IPS DF 6.9 (cell line): ENCODE data around the gene DAPK3.
A peak's percentile ranks its signal among the peaks of the same experiment; 100 is the strongest.

Experiments
- DNase-seq: peaks from one replicate; pipeline ENCODE4 v3.0.0-alpha.2; 2013; ENCODE audit warnings: low read depth, low spot score
- H3K27ac ChIP-seq: one replicate; pipeline ENCODE4 v1.5.1; 2013; ENCODE audit warnings: low read length, control low read depth
- H3K27me3 ChIP-seq: 2 replicates; pipeline ENCODE4 v1.6.1; 2013; ENCODE audit warnings: mild to moderate bottlenecking, low read length; ENCODE audit not compliant: control insufficient read depth, insufficient read depth
- H3K36me3 ChIP-seq: 2 replicates; pipeline ENCODE4 v1.6.1; 2013; ENCODE audit warnings: low read length; ENCODE audit not compliant: control insufficient read depth, insufficient read depth
- H3K4me1 ChIP-seq: 2 replicates; pipeline ENCODE4 v1.6.1; 2013; ENCODE audit warnings: low read length; ENCODE audit not compliant: control insufficient read depth, insufficient read depth
- H3K4me3 ChIP-seq: 2 replicates; pipeline ENCODE4 v1.5.1; 2013; ENCODE audit warnings: mild to moderate bottlenecking, low read length
- H3K9me3 ChIP-seq: 2 replicates; pipeline ENCODE4 v1.6.1; 2013; ENCODE audit warnings: low read length, inconsistent platforms; ENCODE audit not compliant: control insufficient read depth, insufficient read depth
- WGBS: extraction: QIAGEN DNeasy Blood & Tissue Kit; methylation state at CpG from one replicate; pipeline ENCODE4 v1.1.7; 2013; ENCODE audit warnings: mixed read lengths, missing lambda C conversion rate; ENCODE audit not compliant: insufficient read length, insufficient coverage; 5-methylcytosine and 5-hydroxymethylcytosine counted together

DAPK3 gene

DNA sequence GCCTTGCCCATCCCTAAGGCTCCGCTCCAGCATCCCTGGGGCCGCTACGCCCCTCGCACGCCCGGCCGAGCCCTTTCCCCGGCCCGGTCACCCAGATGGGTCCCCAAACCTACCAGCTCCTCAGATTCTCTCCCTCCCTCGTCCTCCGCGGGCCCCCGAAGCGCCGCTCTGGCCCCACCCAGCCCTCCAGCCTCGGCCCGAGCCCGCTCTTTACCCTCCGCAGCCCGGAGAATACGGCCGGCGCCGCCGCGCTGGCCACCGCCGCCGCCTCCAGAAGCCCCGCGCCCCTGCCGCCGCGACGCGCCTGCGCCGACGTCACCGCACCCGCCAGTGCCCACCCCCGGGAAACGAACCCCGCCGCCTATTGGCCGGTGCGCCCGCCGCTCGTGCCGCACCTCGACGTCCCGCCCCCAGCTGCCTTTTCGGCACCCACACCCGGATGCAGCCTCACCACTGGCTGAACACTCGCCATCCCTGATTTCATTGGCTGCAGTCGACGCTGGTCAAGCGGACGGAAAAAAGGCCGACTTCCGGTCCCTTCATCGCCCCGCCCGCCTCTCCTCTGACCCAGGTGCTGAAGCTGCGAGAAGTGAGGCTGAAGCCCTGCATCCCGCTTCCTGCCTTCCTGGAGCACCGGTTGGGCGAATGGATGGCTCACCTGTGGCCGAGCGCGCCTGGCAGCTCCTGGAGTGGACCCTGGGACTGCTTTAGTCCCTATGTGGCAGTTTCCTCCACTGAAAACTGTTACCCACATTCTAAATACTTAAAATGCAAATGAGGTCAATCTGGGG, at the start of gene DAPK3:
Gene DAPK3 (minus strand): TSS at position 292 of the 791 bp plus-strand sequence. CDS start 1,364 bp downstream, outside the sequence.
- Histone ChIP-seq H3K27ac (no peak within 1 kb of the TSS), H3K4me3 (peak within 1 kb of the TSS; percentile 83), H3K9me3 (no peaks in the 10 kb centered on the region), H3K4me1 (peaks cover 3% of the 10 kb centered on the region), H3K36me3 (peaks cover 13% of the 10 kb centered on the region), H3K27me3 (no peaks in the 10 kb centered on the region)
- DNase-seq = peak; percentile 97
- no CpG with 5 or more reads among the region's 73 CpGs for WGBS

DNA sequence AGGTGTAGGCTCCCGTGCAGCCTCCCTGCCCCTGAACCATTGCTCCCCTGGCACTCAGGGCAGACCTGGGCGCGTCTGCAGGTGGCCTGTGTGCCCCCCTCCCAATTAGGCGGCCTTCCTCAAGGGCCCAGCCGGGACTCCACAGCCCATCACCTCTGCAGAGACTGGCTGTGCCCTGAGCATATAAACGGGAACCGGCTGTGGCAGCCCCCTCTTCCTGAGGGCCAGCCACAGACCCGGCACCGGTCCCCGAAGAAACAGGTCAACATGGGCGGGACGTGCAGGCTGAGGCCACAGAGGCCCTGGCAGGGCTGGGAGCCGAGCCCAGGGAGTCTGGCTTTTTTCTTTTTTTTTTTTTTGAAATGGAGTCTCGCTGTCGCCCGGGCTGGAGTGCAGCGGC, 48.7 kb upstream of the DAPK3 start:
- DNase-seq = no peak
- Histone ChIP-seq H3K9me3 (no peaks in the 10 kb centered on the region), H3K4me3 (no peak overlapping the region), H3K27me3 (no peaks in the 10 kb centered on the region), H3K4me1 (peaks cover 1% of the 10 kb centered on the region; the same call in 1 of the 2 replicates), H3K27ac (no peak overlapping the region), H3K36me3 (peaks cover 6% of the 10 kb centered on the region; the same call in 1 of the 2 replicates)
- WGBS = no CpG with 5 or more reads among the region's 17 CpGs

DNA sequence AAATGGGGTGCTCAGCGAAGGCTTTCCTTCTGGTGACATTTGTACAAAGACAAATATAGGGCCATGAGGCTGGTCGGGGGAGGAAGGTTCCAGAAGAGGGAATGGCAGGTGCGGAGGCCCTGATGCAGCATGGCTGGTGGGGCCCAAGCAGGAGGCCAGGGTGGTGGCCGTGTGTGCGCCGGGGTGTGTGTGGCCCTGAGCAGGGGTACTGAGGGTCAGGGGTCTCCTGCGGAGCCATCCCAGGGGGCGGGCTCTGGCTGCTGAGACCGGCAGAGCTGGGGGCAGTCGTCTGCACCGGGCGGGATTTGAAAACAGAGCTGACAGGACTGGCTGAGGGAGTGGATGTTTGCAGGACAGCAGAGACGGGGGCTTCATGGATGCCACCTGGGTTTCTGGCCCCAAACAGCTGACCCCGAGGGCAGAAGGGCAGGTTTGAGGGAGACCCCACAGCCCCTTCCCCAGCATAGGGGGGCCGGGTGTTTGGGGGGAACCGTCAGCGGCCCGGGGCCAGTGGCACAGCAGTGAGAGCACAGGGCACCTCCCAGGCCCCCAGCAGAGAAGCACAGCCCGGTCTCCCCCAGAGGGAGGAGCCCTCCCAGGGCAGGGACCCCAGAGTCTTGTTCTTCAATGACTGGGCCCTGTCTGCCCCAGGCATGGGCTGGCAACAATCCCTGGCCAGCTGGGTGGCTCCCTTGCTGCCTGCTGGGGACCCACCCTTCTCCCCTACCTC, 48.0 kb upstream of the DAPK3 start:
- no peak for DNase-seq
- Histone ChIP-seq H3K9me3 (no peaks in the 10 kb centered on the region), H3K27ac (no peak overlapping the region), H3K4me1 (peaks cover 2% of the 10 kb centered on the region; the same call in 1 of the 2 replicates), H3K4me3 (no peak overlapping the region), H3K36me3 (peaks cover 10% of the 10 kb centered on the region; the same call in 1 of the 2 replicates), H3K27me3 (no peaks in the 10 kb centered on the region)
- WGBS = no CpG with 5 or more reads among the region's 19 CpGs

DNA sequence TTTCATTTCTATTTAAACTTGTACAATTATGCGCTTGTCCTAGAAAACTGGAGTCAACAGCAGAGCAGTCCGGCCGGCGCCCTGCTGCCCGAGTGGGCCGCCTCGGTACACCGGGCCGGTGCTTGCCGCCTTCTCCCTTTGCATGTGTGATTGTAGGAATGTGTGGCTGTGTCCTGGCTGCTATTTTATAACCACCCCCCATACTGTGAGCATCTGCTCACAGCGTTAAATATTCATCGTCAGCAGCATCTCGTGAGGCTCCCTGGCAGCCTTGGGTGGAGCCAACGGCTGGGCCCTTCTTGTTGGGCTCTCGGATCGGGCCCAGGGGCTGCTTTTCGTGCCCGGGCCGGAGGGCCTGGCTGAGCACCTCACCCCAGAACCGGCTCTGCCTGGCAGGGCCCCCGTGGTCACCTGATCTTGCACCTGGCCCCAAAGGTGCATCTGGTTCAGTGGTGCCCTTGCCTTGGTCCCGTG, 47.3 kb upstream of the DAPK3 start:
- WGBS = no CpG with 5 or more reads among the region's 22 CpGs
- no peaks in the 10 kb centered on the region for H3K27me3 ChIP-seq
- H3K4me1 ChIP-seq = peaks cover 2% of the 10 kb centered on the region; the same call in 1 of the 2 replicates
- H3K4me3 ChIP-seq = no peak overlapping the region
- H3K36me3 ChIP-seq = peaks cover 17% of the 10 kb centered on the region
- DNase-seq = no peak
- H3K27ac ChIP-seq = no peak overlapping the region
- no peaks in the 10 kb centered on the region for H3K9me3 ChIP-seq

DNA sequence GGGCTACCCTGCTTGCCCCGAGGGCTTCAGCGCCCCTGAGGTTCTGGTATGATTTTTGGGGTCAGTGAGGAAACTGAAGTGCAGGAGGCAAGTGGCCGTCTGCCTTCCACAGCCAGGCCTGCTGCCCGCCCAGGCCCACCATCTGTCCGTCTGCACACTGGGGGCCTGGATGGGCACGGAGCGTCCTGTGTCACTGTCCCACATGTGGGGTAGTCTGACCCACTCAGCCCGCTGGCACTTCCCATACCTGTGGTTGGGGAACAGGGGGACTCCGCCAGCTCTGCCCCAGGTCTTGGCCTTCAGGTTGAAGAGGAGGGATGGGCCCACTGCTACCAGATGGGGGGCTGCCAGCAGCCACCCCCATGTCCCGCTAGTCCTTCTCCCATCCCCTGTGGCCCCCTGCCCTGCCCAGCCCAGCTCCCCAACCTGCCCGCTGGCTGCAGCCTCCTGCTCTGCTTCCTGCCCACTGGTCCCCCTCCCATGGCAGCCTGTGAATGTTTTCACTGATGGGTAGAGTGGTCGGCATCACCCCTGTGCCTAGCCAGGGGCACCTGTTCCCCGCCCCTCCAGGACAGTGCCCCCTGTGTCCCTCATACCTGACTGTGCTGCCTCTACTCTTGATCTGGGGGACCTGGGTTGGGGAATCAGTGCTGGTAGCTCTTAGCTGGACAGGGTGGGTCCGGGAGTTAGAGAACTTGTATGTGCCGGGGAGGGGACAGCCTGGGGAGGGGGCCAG, 46.2 kb upstream of the DAPK3 start:
- WGBS = no CpG with 5 or more reads among the region's 15 CpGs
- no peak for DNase-seq

DNA sequence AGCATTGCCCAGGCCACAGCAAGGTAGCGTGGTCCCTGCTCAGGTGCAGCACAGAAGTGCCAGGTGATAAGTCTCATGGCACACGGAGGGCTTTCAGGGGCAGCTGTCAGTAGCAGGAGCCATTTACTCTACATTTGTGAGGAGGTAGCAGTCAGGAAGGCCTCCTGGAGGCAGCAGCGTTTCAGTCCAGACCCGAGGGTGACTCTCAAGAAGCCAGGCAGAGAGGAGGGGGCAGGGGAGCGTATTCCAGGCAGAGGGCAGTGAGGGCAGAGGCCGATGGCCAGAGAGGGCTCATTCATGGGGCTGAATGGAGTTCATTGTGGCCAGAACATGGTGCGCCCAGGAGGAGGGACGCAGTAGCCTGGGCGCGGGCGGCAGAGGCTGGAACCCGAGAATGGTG, 45.6 kb upstream of the DAPK3 start:
- no peak overlapping the region for H3K4me3 ChIP-seq
- H3K27ac ChIP-seq = no peak overlapping the region
- no CpG with 5 or more reads among the region's 12 CpGs for WGBS
- H3K9me3 ChIP-seq = no peaks in the 10 kb centered on the region
- no peaks in the 10 kb centered on the region for H3K27me3 ChIP-seq
- H3K36me3 ChIP-seq = peaks cover 19% of the 10 kb centered on the region
- peaks cover 2% of the 10 kb centered on the region; the same call in 1 of the 2 replicates for H3K4me1 ChIP-seq
- DNase-seq = no peak

More for the DNA sequence above, 46.2 kb upstream of the DAPK3 start:
- Histone ChIP-seq H3K27ac (no peak overlapping the region), H3K36me3 (peaks cover 19% of the 10 kb centered on the region), H3K4me1 (peaks cover 2% of the 10 kb centered on the region; the same call in 1 of the 2 replicates), H3K27me3 (no peaks in the 10 kb centered on the region), H3K9me3 (no peaks in the 10 kb centered on the region), H3K4me3 (no peak overlapping the region)

DNA sequence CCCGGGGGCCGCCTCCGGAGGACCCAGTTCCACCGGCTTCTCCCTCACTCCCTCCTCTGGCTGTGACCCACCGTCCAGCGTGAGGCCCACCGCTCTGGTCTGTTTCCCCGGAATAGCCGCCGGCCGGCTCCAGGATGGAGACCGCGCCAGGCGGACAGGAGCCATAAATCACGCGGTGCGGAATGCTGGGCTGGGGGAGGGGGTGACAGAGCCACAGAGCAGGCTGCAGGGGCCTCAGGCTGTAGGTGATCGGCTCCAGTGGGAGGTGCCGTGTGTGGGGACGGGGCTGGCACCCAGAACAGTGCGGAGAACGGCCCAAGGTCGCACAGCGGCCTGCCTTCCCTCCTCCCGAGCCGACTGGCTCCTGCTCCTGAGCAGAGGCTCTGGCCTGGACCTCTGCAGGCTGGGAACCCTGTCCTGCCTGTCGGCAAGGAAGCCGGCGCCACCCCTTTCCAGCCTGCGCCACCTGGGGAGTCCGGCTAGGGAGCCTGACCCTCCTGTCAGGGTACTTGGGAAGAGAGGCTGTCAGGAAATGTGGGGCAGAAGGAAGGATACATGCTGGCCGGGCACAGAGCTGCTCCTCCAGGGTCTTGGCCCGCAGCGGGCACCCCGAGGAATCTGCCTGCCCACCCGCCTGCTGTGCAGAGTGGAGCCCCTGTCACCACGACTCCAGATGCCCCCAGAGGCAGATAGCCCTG, 45.0 kb upstream of the DAPK3 start:
- no peaks in the 10 kb centered on the region for H3K9me3 ChIP-seq
- DNase-seq = no peak
- H3K4me1 ChIP-seq = peaks cover 2% of the 10 kb centered on the region; the same call in 1 of the 2 replicates
- no peaks in the 10 kb centered on the region for H3K27me3 ChIP-seq
- no peak overlapping the region for H3K27ac ChIP-seq
- no peak overlapping the region for H3K4me3 ChIP-seq
- H3K36me3 ChIP-seq = peaks cover 19% of the 10 kb centered on the region
- WGBS = no CpG with 5 or more reads among the region's 37 CpGs

DNA sequence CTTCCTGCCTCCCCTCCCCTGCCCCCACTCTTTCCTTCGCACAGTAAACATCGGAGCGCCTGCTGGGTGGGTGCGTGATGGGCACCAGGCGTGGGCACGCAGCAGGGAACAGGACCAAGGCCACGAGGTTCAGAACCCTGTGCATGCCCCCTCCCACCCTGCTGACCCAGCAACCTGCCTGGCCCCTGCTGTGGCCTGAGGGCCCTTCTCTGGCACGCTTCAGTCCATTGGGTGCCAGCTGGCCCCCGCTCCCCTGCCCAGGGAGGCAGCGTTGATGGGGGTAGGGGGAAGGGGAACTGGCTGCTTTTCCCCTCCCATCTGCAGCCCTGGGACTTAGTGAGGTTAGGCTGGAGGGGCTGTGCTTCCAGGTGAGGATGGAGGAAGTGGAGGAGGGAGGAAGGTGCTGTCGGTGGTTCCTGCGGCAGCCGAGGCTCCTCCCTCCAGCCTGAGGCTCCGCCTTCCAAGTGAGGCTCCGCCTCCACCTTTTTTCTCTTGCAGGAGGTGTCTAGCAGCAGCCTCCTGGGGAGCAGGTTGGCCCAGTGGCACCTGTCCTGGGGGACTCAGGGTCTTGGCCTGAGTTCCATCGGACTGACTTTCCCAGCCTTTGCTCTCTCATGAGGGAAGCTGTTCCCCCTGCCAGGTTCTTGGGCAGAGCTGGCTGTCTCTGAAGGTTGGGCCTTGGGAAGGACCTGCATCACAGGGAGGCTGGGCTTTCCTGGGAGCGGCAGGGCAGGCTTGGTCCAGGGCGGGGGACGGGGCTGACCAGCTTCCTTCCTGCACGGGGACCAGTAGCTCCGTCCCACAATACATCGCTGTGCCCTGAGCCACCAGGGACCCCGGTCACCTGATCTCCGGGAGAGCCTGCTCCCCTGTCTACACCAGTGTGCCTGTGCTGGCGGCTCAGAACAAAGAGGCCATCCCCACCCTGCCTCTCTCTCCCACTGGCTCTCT, 43.9 kb upstream of the DAPK3 start:
- H3K9me3 ChIP-seq = no peaks in the 10 kb centered on the region
- peaks cover 2% of the 10 kb centered on the region; the same call in 1 of the 2 replicates for H3K4me1 ChIP-seq
- WGBS = no CpG with 5 or more reads among the region's 25 CpGs
- H3K36me3 ChIP-seq = peaks cover 19% of the 10 kb centered on the region
- no peaks in the 10 kb centered on the region for H3K27me3 ChIP-seq
- no peak overlapping the region for H3K27ac ChIP-seq
- no peak overlapping the region for H3K4me3 ChIP-seq
- peak; percentile 29 for DNase-seq

DNA sequence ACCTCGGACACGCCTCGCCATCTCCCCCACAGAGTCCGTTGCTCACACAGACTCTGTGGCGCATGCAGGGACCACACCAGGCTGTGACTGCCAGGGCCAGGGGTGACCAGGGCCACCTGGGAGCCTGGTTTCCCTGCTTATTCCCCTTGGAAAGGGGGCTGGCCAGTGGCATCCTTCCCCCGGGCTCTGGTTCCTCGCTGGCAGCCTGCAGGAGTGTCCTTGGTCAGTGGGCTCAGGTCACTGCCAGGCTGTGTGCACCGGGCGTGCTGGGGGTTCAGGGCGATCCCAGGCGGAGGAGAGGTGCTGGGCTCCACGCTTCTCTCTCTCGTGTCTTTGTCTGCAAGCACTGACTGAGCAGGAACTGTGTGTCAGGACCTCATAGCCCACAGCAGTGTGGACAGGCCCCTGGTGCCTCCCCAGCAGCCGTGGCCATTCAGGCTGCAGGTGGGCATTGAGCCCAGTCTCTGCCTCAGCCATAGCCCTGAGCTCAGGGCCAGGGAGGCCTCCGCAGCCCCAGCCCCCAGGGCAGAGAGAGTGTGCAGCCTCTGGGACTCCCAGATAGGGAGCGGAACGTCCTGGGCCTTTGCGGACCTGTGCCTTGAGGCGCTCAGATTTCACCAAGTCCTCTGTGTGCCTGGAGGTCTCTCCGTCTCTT, 43.1 kb upstream of the DAPK3 start:
- peaks cover 2% of the 10 kb centered on the region; the same call in 1 of the 2 replicates for H3K4me1 ChIP-seq
- no CpG with 5 or more reads among the region's 20 CpGs for WGBS
- peaks cover 19% of the 10 kb centered on the region for H3K36me3 ChIP-seq
- H3K27me3 ChIP-seq = no peaks in the 10 kb centered on the region
- H3K4me3 ChIP-seq = no peak overlapping the region
- no peaks in the 10 kb centered on the region for H3K9me3 ChIP-seq
- H3K27ac ChIP-seq = no peak overlapping the region
- DNase-seq = no peak
